Measurements from ENCODE around the gene TBC1D5.

The TBC1D5 gene

DNA sequence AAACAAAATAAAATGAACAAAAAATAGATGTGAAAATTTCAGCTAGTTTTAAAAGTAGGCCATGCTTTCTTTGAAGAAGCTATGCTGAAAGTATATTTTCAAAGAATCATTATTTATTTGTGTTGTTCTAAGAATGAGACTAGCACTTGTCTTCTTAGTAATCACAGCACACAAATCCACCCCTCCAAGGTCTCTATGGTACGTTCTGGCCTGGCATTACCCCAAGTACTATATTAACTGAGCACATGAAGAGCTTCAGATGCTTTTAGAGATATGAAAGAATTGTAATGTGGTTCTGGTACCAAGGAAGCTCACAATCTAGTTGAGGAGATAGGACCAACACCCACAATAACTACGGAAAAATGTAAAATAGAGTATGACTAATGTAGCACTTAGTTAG, 441.2 kb downstream of the TBC1D5 start:
- in situ Hi-C loops (cut with HindIII; ENCODE audit: low sequenced_read_pairs) = no loop called here
- TF ChIP-seq, protein P1, sequence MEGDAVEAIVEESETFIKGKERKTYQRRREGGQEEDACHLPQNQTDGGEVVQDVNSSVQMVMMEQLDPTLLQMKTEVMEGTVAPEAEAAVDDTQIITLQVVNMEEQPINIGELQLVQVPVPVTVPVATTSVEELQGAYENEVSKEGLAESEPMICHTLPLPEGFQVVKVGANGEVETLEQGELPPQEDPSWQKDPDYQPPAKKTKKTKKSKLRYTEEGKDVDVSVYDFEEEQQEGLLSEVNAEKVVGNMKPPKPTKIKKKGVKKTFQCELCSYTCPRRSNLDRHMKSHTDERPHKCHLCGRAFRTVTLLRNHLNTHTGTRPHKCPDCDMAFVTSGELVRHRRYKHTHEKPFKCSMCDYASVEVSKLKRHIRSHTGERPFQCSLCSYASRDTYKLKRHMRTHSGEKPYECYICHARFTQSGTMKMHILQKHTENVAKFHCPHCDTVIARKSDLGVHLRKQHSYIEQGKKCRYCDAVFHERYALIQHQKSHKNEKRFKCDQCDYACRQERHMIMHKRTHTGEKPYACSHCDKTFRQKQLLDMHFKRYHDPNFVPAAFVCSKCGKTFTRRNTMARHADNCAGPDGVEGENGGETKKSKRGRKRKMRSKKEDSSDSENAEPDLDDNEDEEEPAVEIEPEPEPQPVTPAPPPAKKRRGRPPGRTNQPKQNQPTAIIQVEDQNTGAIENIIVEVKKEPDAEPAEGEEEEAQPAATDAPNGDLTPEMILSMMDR (IDR thresholded peaks at IDR 0.05; ENCODE audit: low read depth, low read length) = no peak
- DNase-seq (ENCODE audit: low read depth, low spot score) = no peak
- H3K4me3 ChIP-seq (ENCODE audit: low read depth, low read length) = no peak overlapping the region

DNA sequence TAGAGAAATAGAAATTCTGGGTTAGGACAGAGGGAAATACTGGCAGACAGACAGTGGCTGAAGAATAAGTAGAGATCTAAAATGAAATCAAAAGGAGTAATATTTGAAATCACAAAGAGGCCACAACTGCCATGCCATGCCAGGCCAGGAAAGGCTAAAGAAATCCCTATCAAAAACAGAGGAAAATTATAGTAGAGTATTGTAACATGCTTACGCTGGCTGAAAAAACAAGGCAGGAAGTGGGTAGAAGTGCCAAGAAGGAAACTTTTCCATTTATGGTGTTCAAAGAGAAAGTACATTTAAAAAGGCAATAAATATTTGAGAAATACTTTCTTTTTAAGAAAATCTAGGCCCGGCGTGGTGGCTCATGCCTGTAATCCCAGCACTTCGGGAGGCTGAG, 442.0 kb downstream of the TBC1D5 start:
- DNase-seq (ENCODE audit: low read depth, low spot score) = no peak
- in situ Hi-C loops (cut with HindIII; ENCODE audit: low sequenced_read_pairs) = no loop called here
- TF ChIP-seq, protein P1 (IDR thresholded peaks at IDR 0.05; ENCODE audit: low read depth, low read length) = no peak
- H3K4me3 ChIP-seq (ENCODE audit: low read depth, low read length) = no peak overlapping the region

DNA sequence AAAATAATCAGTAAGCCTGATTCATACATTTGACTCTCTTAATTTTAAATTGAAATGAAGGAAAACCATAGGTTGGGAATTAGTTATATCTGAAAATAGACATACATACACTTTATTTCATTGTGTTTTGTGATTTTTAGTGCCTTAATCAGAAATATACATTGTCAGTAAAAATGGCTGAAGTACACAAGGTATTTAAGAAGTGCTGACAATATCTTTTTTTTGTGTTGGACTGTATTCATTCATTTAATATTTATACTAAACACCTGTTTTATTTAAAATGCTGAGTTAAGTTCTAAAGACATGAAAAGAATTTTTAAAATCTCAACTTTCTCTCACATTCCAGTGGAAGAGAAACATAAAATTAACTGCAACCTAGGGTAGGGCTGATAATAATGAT, 444.4 kb downstream of the TBC1D5 start:
- H3K4me3 ChIP-seq (ENCODE audit: low read depth, low read length) = no peak overlapping the region
- DNase-seq (ENCODE audit: low read depth, low spot score) = no peak
- in situ Hi-C loops (cut with HindIII; ENCODE audit: low sequenced_read_pairs) = no loop called here
- TF ChIP-seq, protein P1 (IDR thresholded peaks at IDR 0.05; ENCODE audit: low read depth, low read length) = no peak

DNA sequence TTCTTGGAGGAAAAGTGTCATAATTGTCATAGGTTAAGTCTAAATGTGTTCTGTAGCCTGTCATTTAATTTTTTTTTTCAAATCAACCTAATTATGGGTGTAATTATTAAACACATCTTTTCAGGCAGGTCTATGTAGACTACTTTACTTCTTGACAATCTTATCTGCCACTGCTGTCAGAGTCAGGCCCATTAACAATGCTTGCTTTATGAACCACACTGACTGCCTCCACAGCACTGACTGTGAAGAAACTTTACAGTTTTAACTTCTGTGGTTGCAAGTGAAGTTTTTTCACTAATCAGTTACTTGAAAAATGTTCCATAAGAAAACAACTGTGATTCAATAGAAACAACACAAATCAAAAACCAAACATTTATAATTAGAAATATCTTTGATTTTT, 449.9 kb downstream of the TBC1D5 start:
- in situ Hi-C loops (cut with HindIII; ENCODE audit: low sequenced_read_pairs) = no loop called here
- DNase-seq (ENCODE audit: low read depth, low spot score) = no peak
- TF ChIP-seq, protein P1 (IDR thresholded peaks at IDR 0.05; ENCODE audit: low read depth, low read length) = no peak
- no peak overlapping the region for H3K4me3 ChIP-seq (ENCODE audit: low read depth, low read length)

DNA sequence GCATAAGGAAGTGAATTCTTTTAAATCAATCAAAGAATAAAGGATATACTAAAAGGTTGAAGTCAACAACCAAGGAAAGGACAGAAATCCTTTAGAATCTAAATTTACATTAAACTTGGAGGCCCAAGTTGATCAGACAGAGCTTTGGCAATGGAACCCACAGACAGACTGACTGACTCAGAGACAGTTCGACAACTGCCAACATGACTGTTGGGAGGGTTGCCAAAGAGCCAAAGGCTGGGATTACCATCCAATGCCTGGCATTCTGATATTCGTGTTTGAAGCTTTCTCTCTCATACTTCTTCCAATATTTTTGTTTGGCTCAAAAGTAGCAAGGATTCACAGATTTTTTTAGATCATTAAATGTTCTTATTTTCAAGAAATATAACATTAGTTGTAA, 451.5 kb downstream of the TBC1D5 start:
- in situ Hi-C loops (cut with HindIII; ENCODE audit: low sequenced_read_pairs) = no loop called here
- no peak for DNase-seq (ENCODE audit: low read depth, low spot score)
- TF ChIP-seq, protein P1 (IDR thresholded peaks at IDR 0.05; ENCODE audit: low read depth, low read length) = no peak
- H3K4me3 ChIP-seq (ENCODE audit: low read depth, low read length) = no peak overlapping the region

DNA sequence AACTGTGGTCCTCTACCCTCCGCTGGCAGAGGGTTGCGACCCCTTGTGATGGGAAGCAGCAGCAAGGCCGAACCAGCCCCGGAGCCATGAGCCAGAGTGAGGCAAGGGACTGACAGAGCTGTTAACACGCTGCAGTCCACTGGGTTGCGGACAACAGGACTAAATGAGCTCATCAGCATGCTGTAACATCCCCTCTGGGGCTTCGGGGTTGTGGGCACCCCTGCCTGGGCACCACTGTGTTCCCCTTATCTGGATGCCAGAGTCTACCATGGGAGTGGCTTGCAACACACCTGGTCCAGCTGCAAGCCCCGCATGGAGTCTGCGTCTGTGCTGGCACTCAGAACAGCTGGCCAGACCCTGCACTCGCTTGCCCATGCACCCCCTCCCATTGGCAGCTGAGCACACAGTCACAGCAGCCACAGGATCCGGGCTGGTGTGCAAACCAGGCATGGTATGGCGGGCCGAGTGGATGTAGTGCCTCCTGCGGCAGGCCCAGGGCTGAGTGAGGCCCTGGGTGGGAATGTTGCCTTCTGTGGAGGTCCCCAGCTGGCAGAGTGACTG, 453.5 kb downstream of the TBC1D5 start:
- DNase-seq (ENCODE audit: low read depth, low spot score) = no peak
- in situ Hi-C loops (cut with HindIII; ENCODE audit: low sequenced_read_pairs) = no loop called here
- TF ChIP-seq, protein P1 (IDR thresholded peaks at IDR 0.05; ENCODE audit: low read depth, low read length) = no peak
- no peak overlapping the region for H3K4me3 ChIP-seq (ENCODE audit: low read depth, low read length)
